PC-9 (cell line): ENCODE results near the gene CAMTA1. TPM values are rescaled to one million over a fixed set of nuclear protein-coding genes. Genes with fewer than 3 reads are reported as not detected.

Source experiments
- BruUV-seq: library from RNA; stranded (reverse); fragments of 400-500 nt; replicated peaks from 2 replicates; lab custom pipeline; 2021; lab: Mats Ljungman, UMichigan
- CTCF ChIA-PET: fragments of 300-600 bp; sonication (Branson Sonifier 250); formaldehyde crosslinking; loops from one replicate; lab custom pipeline; 2022; ENCODE audit warnings: antibody characterized with exemption; lab: Charles Lee
- POLR2A ChIA-PET: fragments of 300-600 bp; sonication (Branson Sonifier 250); formaldehyde crosslinking; loops from one replicate; lab custom pipeline; 2022; ENCODE audit warnings: antibody characterized with exemption; ENCODE audit not compliant: unreplicated experiment; lab: Charles Lee
- DNase-seq, 2 experiments: peaks; one replicate each; pipeline versions ENCODE4 v3.0.0 to v3.0.0-alpha.2; 2015 to 2022; ENCODE audit warnings: mixed read lengths in 1 of 2
- H2AFZ ChIP-seq: fragments of 200-600 bp; sonication (generic); 2 replicates; pipeline ENCODE4 v1.8.1; 2017; ENCODE audit warnings: antibody characterized with exemption
- H3F3A ChIP-seq: fragments of 200-600 bp; sonication (generic); 2 replicates; pipeline ENCODE4 v1.8.1; 2017; ENCODE audit warnings: antibody characterized with exemption, mild to moderate bottlenecking, low read depth; ENCODE audit not compliant: insufficient read depth
- H3K27ac ChIP-seq: fragments of 200-600 bp; sonication (generic); 2 replicates; pipeline ENCODE4 v1.6.1; 2016; ENCODE audit warnings: mixed run types
- H3K27me3 ChIP-seq: fragments of 200-600 bp; sonication (generic); 2 replicates; pipeline ENCODE4 v1.6.1; 2016; ENCODE audit warnings: low read depth, mixed run types; ENCODE audit not compliant: insufficient read depth
- H3K36me3 ChIP-seq: fragments of 200-600 bp; sonication (generic); 2 replicates; pipeline ENCODE4 v1.6.1; 2016; ENCODE audit warnings: low read depth, mixed run types
- H3K4me1 ChIP-seq: fragments of 200-600 bp; sonication (generic); replicated peaks from 2 replicates; pipeline ENCODE4 v1.6.1; 2016; ENCODE audit warnings: mixed run types; ENCODE audit not compliant: insufficient read depth
- H3K4me2 ChIP-seq: fragments of 200-600 bp; sonication (generic); 2 replicates; pipeline ENCODE4 v1.6.1; 2017; ENCODE audit warnings: mixed run types
- H3K4me3 ChIP-seq: fragments of 200-600 bp; sonication (generic); 2 replicates; pipeline ENCODE4 v1.6.1; 2016; ENCODE audit warnings: mixed run types
- H3K79me2 ChIP-seq: fragments of 200-600 bp; sonication (generic); 2 replicates; pipeline ENCODE4 v1.6.1; 2017; ENCODE audit warnings: low read depth, mixed run types
- H3K9me2 ChIP-seq: fragments of 200-600 bp; sonication (generic); 2 replicates; pipeline ENCODE4 v1.8.1; 2017; ENCODE audit warnings: mild to moderate bottlenecking; ENCODE audit not compliant: insufficient read depth
- H3K9me3 ChIP-seq: fragments of 200-600 bp; sonication (generic); 2 replicates; pipeline ENCODE4 v1.8.1; 2016; ENCODE audit warnings: low read depth; ENCODE audit not compliant: insufficient read depth
- H4K20me1 ChIP-seq: fragments of 200-600 bp; sonication (generic); 2 replicates; pipeline ENCODE4 v1.8.1; 2017; ENCODE audit not compliant: insufficient read depth
- EZH2 ChIP-seq: fragments of 200-600 bp; sonication (generic); IDR thresholded peaks from 2 replicates; pipeline ENCODE4 v1.8.0; 2017; ENCODE audit warnings: antibody characterized with exemption, low read depth
- intact Hi-C: fragments of 100-400 bp; cut with micrococcal nuclease; formaldehyde crosslinking; loops from one replicate; pipeline ENCODE4 v1.10.0; 2022; ENCODE audit not compliant: unreplicated experiment
- total RNA-seq: library from RNA; stranded (reverse); gene quantifications from 2 replicates; pipeline ENCODE4 v1.2.3, GENCODE V29; 2021
- TF ChIP-seq, protein P1 (sequence below): fragments of 200-600 bp; sonication (generic); conservative IDR thresholded peaks from 2 replicates; pipeline ENCODE4 v1.6.1; 2017; ENCODE audit warnings: mixed run types, antibody characterized with exemption, mild to moderate bottlenecking, moderate library complexity

CAMTA1 gene
- total RNA-seq, 1 experiment from 2014 or later = 72.3 TPM

DNA sequence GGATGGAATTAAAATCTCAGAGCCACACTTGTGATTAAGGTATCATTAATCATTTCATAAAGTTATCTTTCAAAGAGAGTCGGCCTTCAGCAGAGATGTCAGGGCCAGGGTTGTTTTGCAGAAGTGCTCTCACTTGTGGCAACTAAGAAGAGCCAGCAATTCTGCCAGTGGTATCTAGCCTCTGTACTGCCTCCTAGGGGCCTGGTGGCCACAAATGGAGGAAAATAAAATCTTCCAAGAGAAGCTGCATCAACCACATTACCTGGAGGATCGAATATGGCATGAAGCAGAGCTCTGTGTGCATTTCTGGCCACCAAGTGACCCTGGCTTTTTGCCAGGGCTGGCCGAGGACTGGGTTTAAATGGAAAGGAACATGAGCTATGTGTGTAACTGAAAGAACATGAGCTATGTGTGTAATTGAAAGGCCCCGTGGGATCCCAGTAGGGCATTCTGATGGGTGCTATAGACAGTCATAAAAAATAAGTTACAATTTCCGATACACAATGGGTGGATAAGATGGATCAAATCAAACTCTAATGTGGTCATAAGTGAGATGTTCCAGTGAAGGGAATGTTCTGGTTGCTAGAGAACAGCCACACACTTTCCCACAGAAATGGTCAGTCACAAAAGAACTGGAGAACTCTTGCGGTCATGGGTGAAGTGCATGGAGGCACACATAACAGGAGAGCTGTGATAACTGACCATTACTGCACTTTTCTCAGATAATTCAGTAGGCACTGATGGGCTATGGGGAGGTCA lies 335.8 kb downstream of the CAMTA1 start:
- POLR2A ChIA-PET = no interaction called here
- H3K4me3 ChIP-seq = no peak overlapping the region

DNA sequence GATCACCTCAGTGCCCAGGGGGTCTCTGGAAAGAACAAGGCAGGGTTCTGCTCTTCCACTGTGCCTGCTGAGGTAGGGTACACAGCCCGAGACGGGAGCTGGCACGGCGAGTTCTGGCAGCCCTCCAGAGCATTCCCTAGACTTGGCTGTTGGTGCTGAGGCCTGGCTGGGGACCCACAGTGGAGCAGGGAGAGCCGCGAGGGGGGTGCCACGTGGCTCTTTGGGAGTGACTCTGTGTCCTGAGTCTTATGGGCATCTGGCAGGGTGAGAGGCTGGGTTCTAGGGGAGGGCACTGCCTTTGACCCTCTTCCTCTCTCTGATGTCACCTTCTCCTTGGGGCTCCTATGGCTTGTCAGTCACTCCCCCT lies 336.4 kb downstream of the CAMTA1 start:
- POLR2A ChIA-PET = no interaction called here

More for the DNA sequence above, 335.8 kb downstream of the CAMTA1 start:
- Histone ChIP-seq H3K27ac (no peak overlapping the region), H3K9me3 (no peaks in the 10 kb centered on the region), H3K4me2 (no peak overlapping the region), H3F3A (no peaks in the 10 kb centered on the region), H3K27me3 (peaks cover 46% of the 10 kb centered on the region), H3K36me3 (no peaks in the 10 kb centered on the region), H3K9me2 (no peaks in the 10 kb centered on the region), H2AFZ (no peak overlapping the region), H3K4me1 (no peaks in the 10 kb centered on the region), H3K79me2 (no peaks in the 10 kb centered on the region), H4K20me1 (no peaks in the 10 kb centered on the region)
- CTCF ChIA-PET = no interaction called here
- no TSS peak for BruUV-seq
- intact Hi-C loops = no loop called here
- DNase-seq = no peak
- no peak for TF ChIP-seq EZH2
- TF ChIP-seq, protein P1, sequence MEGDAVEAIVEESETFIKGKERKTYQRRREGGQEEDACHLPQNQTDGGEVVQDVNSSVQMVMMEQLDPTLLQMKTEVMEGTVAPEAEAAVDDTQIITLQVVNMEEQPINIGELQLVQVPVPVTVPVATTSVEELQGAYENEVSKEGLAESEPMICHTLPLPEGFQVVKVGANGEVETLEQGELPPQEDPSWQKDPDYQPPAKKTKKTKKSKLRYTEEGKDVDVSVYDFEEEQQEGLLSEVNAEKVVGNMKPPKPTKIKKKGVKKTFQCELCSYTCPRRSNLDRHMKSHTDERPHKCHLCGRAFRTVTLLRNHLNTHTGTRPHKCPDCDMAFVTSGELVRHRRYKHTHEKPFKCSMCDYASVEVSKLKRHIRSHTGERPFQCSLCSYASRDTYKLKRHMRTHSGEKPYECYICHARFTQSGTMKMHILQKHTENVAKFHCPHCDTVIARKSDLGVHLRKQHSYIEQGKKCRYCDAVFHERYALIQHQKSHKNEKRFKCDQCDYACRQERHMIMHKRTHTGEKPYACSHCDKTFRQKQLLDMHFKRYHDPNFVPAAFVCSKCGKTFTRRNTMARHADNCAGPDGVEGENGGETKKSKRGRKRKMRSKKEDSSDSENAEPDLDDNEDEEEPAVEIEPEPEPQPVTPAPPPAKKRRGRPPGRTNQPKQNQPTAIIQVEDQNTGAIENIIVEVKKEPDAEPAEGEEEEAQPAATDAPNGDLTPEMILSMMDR = no peak

DNA sequence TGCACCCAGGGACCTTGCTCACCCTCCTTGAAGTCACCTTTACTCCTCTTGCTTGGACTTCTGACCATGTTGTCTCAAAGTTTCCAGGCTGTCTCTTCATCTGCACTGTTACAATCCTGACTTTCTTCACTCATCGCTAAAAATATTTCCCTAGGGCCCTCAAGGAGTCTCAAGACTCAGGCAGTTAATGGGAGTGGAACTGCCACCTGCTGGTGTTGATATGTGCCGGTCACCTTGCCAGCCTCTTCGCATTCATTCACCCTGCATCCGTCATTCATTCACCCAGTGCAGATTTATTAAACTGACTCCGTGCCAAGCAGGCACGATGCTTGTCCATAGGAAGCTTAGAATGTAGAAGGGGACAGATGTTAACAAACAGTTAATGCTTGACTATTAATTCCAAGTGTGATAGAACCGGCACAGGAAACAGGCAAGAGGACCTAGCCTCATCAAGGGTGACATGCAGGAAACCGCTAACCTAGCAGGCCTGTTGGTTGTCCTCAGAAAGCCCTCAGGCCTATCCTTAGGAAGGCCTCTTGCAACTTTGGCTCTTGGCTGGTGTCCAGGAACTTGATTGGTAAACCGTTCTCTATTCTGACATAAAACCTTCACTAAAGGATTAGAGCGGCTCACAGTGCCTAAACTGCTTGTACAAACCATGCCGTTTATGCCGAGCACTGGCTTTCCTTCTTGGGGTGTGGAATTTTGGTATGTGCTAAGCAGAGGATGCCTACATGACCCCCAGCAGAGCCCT lies 342.2 kb downstream of the CAMTA1 start:
- no peaks in the 10 kb centered on the region for H3K9me3 ChIP-seq
- CTCF ChIA-PET = interaction anchor here (0.7 kb wide), 1 partner anchor 1617 kb away, joined by 7 read pairs; no protein-coding TSS in a partner anchor

More for the DNA sequence above, 336.4 kb downstream of the CAMTA1 start:
- Histone ChIP-seq H4K20me1 (no peaks in the 10 kb centered on the region), H3K4me1 (no peaks in the 10 kb centered on the region), H3K27ac (no peak overlapping the region), H3F3A (no peaks in the 10 kb centered on the region), H3K36me3 (no peaks in the 10 kb centered on the region), H2AFZ (no peak overlapping the region), H3K9me2 (no peaks in the 10 kb centered on the region), H3K4me2 (no peak overlapping the region), H3K4me3 (no peak overlapping the region), H3K9me3 (no peaks in the 10 kb centered on the region), H3K79me2 (no peaks in the 10 kb centered on the region), H3K27me3 (peaks cover 45% of the 10 kb centered on the region)
- intact Hi-C loops = no loop called here
- no peak for DNase-seq
- TF ChIP-seq, protein P1 = no peak
- TF ChIP-seq EZH2 = no peak
- CTCF ChIA-PET = no interaction called here
- no TSS peak for BruUV-seq

More for the DNA sequence above, 342.2 kb downstream of the CAMTA1 start:
- no peak for DNase-seq
- no peak overlapping the region for H3K4me2 ChIP-seq
- no TSS peak for BruUV-seq
- H2AFZ ChIP-seq = no peak overlapping the region
- TF ChIP-seq, protein P1 = no peak
- no peak for TF ChIP-seq EZH2
- intact Hi-C loops = no loop called here
- no peaks in the 10 kb centered on the region for H3F3A ChIP-seq
- no peaks in the 10 kb centered on the region for H4K20me1 ChIP-seq
- H3K27ac ChIP-seq = no peak overlapping the region
- no peak overlapping the region for H3K4me3 ChIP-seq
- no peaks in the 10 kb centered on the region for H3K79me2 ChIP-seq
- H3K27me3 ChIP-seq = peaks cover 68% of the 10 kb centered on the region
- no peaks in the 10 kb centered on the region for H3K4me1 ChIP-seq
- POLR2A ChIA-PET = no interaction called here
- no peaks in the 10 kb centered on the region for H3K9me2 ChIP-seq
- no peaks in the 10 kb centered on the region for H3K36me3 ChIP-seq
